Measurements from ENCODE around the gene DDX28. TPM values are rescaled to one million over a fixed set of nuclear protein-coding genes. Genes with fewer than 3 reads are reported as not detected.

DDX28 gene
- 13.7 and 15.9 TPM in 2 replicates for total RNA-seq (2013; cell fraction: nucleolus; rRNA removed)
- total RNA-seq (2014; rRNA removed) (20.1 and 24.1 TPM in 2 replicates), total RNA-seq (2014; rRNA removed; fragmentation: Illumina TruSeq; extraction: Trizol) (14.8 and 15.8 TPM in 2 replicates), total RNA-seq (2021) (25.4 and 25.5 TPM in 2 replicates), polyA plus RNA-seq (2011; rRNA removed) (10.3 and 15.3 TPM in 2 replicates), polyA plus RNA-seq (2014; fragmentation: Illumina TruSeq; extraction: Trizol) (14.3 and 14.5 TPM in 2 replicates), polyA plus RNA-seq (2014; fragmentation: Nextera tagmentation; extraction: Ambion mirVana) (1 to 10 TPM; 3.6 to 7.2 TPM), polyA plus RNA-seq (2014; rRNA removed) (29.3 and 32.3 TPM in 2 replicates), polyA plus RNA-seq (2016; fragmentation: Nextera tagmentation; extraction: Ambion mirVana) (10 to 100 TPM; 34.1 to 40.4 TPM), polyA minus RNA-seq (2011; rRNA and poly(A)+ RNA removed) (12.5 and 19.6 TPM in 2 replicates), Bru-seq, nascent RNA (percentile 78 among the genes with signal in this experiment), BruChase-seq, experiment 1, labeled RNA remaining after a 6-hour chase (percentile 50 among the genes with signal in this experiment), BruChase-seq, experiment 2, labeled RNA remaining after a 2-hour chase (percentile 73 among the genes with signal in this experiment)
- 12.2 TPM for polyA plus RNA-seq (2011; ENCODE audit: low read depth)
- 14.2 and 21.8 TPM in 2 replicates for polyA plus RNA-seq (2011; cell fraction: cytosol; rRNA removed)
- polyA plus RNA-seq (2011; cell fraction: nucleus; rRNA removed): 15.9 and 17.2 TPM in 2 replicates
- 13.2 and 14.4 TPM in 2 replicates for polyA plus RNA-seq (2012)
- polyA minus RNA-seq (2011; cell fraction: cytosol; rRNA and poly(A)+ RNA removed): 3.5 and 6.2 TPM in 2 replicates
- polyA minus RNA-seq (2011; cell fraction: nucleus; rRNA and poly(A)+ RNA removed): 12.8 and 17.3 TPM in 2 replicates
- long read RNA-seq, experiment 1, transcript DDX28-201 (1 exons, 2,169 nt): major isoform, 32 of 32 reads
- long read RNA-seq, experiment 1, partial matches to known transcripts: 0 of 32 reads
- long read RNA-seq, experiment 1, other reads (novel, unspliced or antisense): 0 of 32 reads
- long read RNA-seq, experiment 2, transcript DDX28-201 (1 exons, 2,169 nt): major isoform, 29 of 29 reads
- long read RNA-seq, experiment 2, partial matches to known transcripts: 0 of 29 reads
- long read RNA-seq, experiment 2, other reads (novel, unspliced or antisense): 0 of 29 reads

- DNase-seq (ENCODE audit: low read depth, low spot score) (peak; percentile 83), FAIRE-seq (peak; percentile 81), ATAC-seq (peak; percentile 94)
- Histone ChIP-seq H4K20me1 (ENCODE audit: control insufficient read depth, insufficient read depth) (no peaks in the 10 kb centered on the region), H3K27me3 (replicated peaks in 1 of 2; ENCODE audit: control insufficient read depth in 2 of 2, insufficient read depth in 2 of 2, low read length in 1 of 2) (no peaks in the 10 kb centered on the region), H3K4me3 (peak within 1 kb of the TSS; percentile 99), H3K4me1 (ENCODE audit: control insufficient read depth, insufficient read depth, low read length) (peaks cover 11% of the 10 kb centered on the region), H3K4me2 (ENCODE audit: control insufficient read depth, insufficient read depth) (peak within 1 kb of the TSS; percentile 84), H3K36me3 (ENCODE audit: control insufficient read depth in 2 of 2, insufficient read depth in 2 of 2, low read length in 1 of 2) (peaks cover 0 to 15% of the 10 kb centered on the region in 2 experiments; a peak in 2 of 4 replicates), H3K9me3 (replicated peaks; ENCODE audit: control insufficient read depth, insufficient read depth, low read length) (no peaks in the 10 kb centered on the region), H3K79me2 (ENCODE audit: control insufficient read depth, insufficient read depth, low read length) (peaks cover 34% of the 10 kb centered on the region), H2AFZ (ENCODE audit: control insufficient read depth, low read depth, low read length) (peak within 1 kb of the TSS; percentile 92), H3K27ac (ENCODE audit: control insufficient read depth, insufficient read depth) (peak within 1 kb of the TSS; percentile 87), H3K9ac (ENCODE audit: control insufficient read depth, insufficient read depth, low read length) (peak within 1 kb of the TSS; percentile 99)
- ChIA-PET RAD21 (ENCODE audit: unreplicated experiment) (interaction anchor here (0.7 to 2.7 kb wide), 9 partner anchors 17 to 87 kb away, joined by 3 to 10 read pairs (median 3); partner anchors contain the start of gene NFATC3), CTCF (interaction anchor here (0.7 to 2.5 kb wide), 15 partner anchors 11 to 350 kb away, joined by 3 to 13 read pairs (median 4); partner anchors contain the start of gene NFATC3), POLR2A (interaction anchor here (0.6 to 1.4 kb wide), 9 partner anchors 9 to 195 kb away, joined by 3 to 5 read pairs (median 3); partner anchors contain the start of gene EDC4), SMC1A (ENCODE audit: uncharacterized antibody, unreplicated experiment) (interaction anchor here (0.6 to 1.9 kb wide), 10 partner anchors 15 to 306 kb away, joined by 3 to 8 read pairs (median 3); no protein-coding TSS in a partner anchor)
- TSS peak; percentile 90 for BruUV-seq (replicated peaks)
- in situ Hi-C loops (cut with MboI) (no loop called here), intact Hi-C loops (cut with micrococcal nuclease; ENCODE audit: unreplicated experiment) (loop anchor here (1.0 kb wide), 1 partner anchor 30 kb away; no protein-coding TSS in a partner anchor)
- 1% methylated on average over 84 of the region's 84 CpGs for WGBS (ENCODE audit: insufficient coverage, insufficient replicate concordance, low lambda C conversion rate, missing lambda C conversion rate)
- TF ChIP-seq NKRF (conservative IDR thresholded peaks at IDR 0.05) (peak; percentile 78; the same call in 1 of the 2 replicates), GABPA (IDR thresholded peaks at IDR 0.05; ENCODE audit: low read depth) (no peak), ZBED1 (IDR thresholded peaks at IDR 0.05; ENCODE audit: borderline replicate concordance) (no peak), LARP7 (IDR thresholded peaks at IDR 0.05) (peak; percentile 85; the same call in 1 of the 2 replicates), BCLAF1 (IDR thresholded peaks at IDR 0.05) (no peak), ASH2L (IDR thresholded peaks at IDR 0.05; ENCODE audit: borderline replicate concordance, low read depth) (peak; percentile 99), PRDM15 (CRISPR knock-in tag; IDR thresholded peaks at IDR 0.05) (no peak), RAD51 (IDR thresholded peaks at IDR 0.05) (no peak)
Observed at GRCh38 chr16:68022728-68023537, at the start of gene DDX28, which contains the start of gene DUS2. TSS of gene DDX28 (minus strand) at chr16:68023232. CDS start at chr16:68023202, 30 bp downstream. TSS of gene DUS2 (plus strand) at chr16:68023284. CDS start at chr16:68038024, 14,740 bp downstream.

Data from GM12878 (cell line).